ENCODE results near the gene FAM171A2. TPM values are rescaled to one million over a fixed set of nuclear protein-coding genes. Genes with fewer than 3 reads are reported as not detected.
A peak's percentile ranks its signal among the peaks of the same experiment; 100 is the strongest.

FAM171A2 gene
- total RNA-seq, 1 experiment from 2014 or later: 29.9 TPM

- TF ChIP-seq ZNF281 (CRISPR knock-in tag; IDR thresholded peaks at IDR 0.05) (no peak), TEAD4 (CRISPR knock-in tag; IDR thresholded peaks at IDR 0.05) (peak; percentile 51; the same call in 1 of the 2 replicates), ZNF219 (CRISPR knock-in tag; IDR thresholded peaks at IDR 0.05; ENCODE audit: borderline replicate concordance) (0 out of 2 replicates have a peak, but pooled peaks have one; percentile 35), ETV6 (CRISPR knock-in tag; IDR thresholded peaks at IDR 0.05) (peak; percentile 82), ATF1 (CRISPR knock-in tag; IDR thresholded peaks at IDR 0.05) (no peak), CBFB (CRISPR knock-in tag; IDR thresholded peaks at IDR 0.05; ENCODE audit: low read depth) (no peak), IRF2 (CRISPR knock-in tag; IDR thresholded peaks at IDR 0.05; ENCODE audit: borderline replicate concordance, low read depth) (0 out of 2 replicates have a peak, but pooled peaks have one; percentile 51), KAT7 (CRISPR knock-in tag; IDR thresholded peaks at IDR 0.05; ENCODE audit: borderline replicate concordance) (no peak; the same call in 1 of the 2 replicates), TP53 (CRISPR knock-in tag; IDR thresholded peaks at IDR 0.05) (no peak), PRDM15 (CRISPR knock-in tag; IDR thresholded peaks at IDR 0.05) (peak; percentile 44; the same call in 1 of the 2 replicates), CREB1 (CRISPR knock-in tag; IDR thresholded peaks at IDR 0.05) (no peak), JAZF1 (CRISPR knock-in tag; IDR thresholded peaks at IDR 0.05) (no peak), ATF6 (CRISPR knock-in tag; IDR thresholded peaks at IDR 0.05) (no peak), ZNF532 (CRISPR knock-in tag; IDR thresholded peaks at IDR 0.05; ENCODE audit: borderline replicate concordance) (no peak), GTF2I (CRISPR knock-in tag; conservative IDR thresholded peaks at IDR 0.05) (no peak), RORB (CRISPR knock-in tag; IDR thresholded peaks at IDR 0.05) (no peak), AR (CRISPR knock-in tag; IDR thresholded peaks at IDR 0.05) (no peak), FOXK1 (CRISPR knock-in tag; IDR thresholded peaks at IDR 0.05) (peak; percentile 63; the same call in 1 of the 2 replicates), MYBL2 (CRISPR knock-in tag; IDR thresholded peaks at IDR 0.05) (peak; percentile 77; the same call in 1 of the 2 replicates), NFYB (CRISPR knock-in tag; conservative IDR thresholded peaks at IDR 0.05; ENCODE audit: low read depth) (no peak), MAX (CRISPR knock-in tag; IDR thresholded peaks at IDR 0.05) (peak; percentile 95), PREB (CRISPR knock-in tag; IDR thresholded peaks at IDR 0.05; ENCODE audit: borderline replicate concordance) (no peak), ZNF416 (CRISPR knock-in tag; IDR thresholded peaks at IDR 0.05) (no peak)
These were observed 21.2 kb upstream of the FAM171A2 start (continued) for GRCh38 chr17:44384823-44385286.

Measured in WTC11 (cell line).